ENCODE data around the gene MTA2. TPM values are rescaled to one million over a fixed set of nuclear protein-coding genes. Genes with fewer than 3 reads are reported as not detected.

MTA2 gene
- total RNA-seq, 1 experiment from 2014 or later, result 241 TPM

DNA sequence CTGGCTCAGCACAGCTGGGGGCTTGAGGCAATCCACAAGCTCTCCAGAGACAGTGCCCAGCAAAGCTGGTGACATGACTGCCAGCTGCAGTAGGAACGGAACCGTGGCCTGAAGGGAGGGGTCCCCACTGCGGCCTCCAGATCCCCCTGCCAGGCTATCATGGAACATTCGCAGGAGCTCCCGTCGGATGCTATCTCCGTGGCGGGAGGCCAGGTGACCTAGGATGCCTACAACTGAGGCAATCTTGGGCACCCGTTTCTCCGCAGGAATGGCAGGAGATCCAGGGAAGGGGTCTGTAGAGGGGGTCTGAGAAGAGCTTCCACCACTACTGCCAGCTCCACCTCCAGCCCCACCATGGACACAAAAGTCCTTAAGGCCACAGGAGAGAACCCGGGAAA, 47.3 kb upstream of the MTA2 start:
- peaks cover 19% of the 10 kb centered on the region for H3K4me1 ChIP-seq (ENCODE audit: insufficient read depth, low read length, poor library complexity, severe bottlenecking)
- no peak overlapping the region for H3K4me3 ChIP-seq (ENCODE audit: low read depth, low read length, poor library complexity, severe bottlenecking)
- H3K36me3 ChIP-seq (ENCODE audit: insufficient read depth, low read length, poor library complexity, severe bottlenecking), result peaks cover 34% of the 10 kb centered on the region
- no peak for DNase-seq (ENCODE audit: low spot score)
- ChIA-PET CTCF (no interaction called here), POLR2A (ENCODE audit: low non-redundant PET) (interaction anchor here (0.6 kb wide), 1 partner anchor 16 kb away, joined by 3 read pairs; the partner anchor contains the start of genes C11orf98 and CSKMT)
- H3K27ac ChIP-seq (ENCODE audit: low read depth, low read length, poor library complexity, severe bottlenecking), result no peak overlapping the region
- no peaks in the 10 kb centered on the region for H3K27me3 ChIP-seq (replicated peaks; ENCODE audit: insufficient read depth, low read depth, low read length, poor library complexity)
- TF ChIP-seq, protein P1, sequence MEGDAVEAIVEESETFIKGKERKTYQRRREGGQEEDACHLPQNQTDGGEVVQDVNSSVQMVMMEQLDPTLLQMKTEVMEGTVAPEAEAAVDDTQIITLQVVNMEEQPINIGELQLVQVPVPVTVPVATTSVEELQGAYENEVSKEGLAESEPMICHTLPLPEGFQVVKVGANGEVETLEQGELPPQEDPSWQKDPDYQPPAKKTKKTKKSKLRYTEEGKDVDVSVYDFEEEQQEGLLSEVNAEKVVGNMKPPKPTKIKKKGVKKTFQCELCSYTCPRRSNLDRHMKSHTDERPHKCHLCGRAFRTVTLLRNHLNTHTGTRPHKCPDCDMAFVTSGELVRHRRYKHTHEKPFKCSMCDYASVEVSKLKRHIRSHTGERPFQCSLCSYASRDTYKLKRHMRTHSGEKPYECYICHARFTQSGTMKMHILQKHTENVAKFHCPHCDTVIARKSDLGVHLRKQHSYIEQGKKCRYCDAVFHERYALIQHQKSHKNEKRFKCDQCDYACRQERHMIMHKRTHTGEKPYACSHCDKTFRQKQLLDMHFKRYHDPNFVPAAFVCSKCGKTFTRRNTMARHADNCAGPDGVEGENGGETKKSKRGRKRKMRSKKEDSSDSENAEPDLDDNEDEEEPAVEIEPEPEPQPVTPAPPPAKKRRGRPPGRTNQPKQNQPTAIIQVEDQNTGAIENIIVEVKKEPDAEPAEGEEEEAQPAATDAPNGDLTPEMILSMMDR (conservative IDR thresholded peaks at IDR 0.05; ENCODE audit: low read depth, low read length), result no peak
- no peak for TF ChIP-seq EZH2 (IDR thresholded peaks at IDR 0.05; ENCODE audit: borderline replicate concordance, low read depth, low read length, poor library complexity, severe bottlenecking)
- BruUV-seq (replicated peaks), result no TSS peak
- intact Hi-C loops (cut with micrococcal nuclease; ENCODE audit: unreplicated experiment), result no loop called here
- H3K9me3 ChIP-seq (ENCODE audit: low read depth, low read length, poor library complexity, severe bottlenecking), result no peaks in the 10 kb centered on the region

DNA sequence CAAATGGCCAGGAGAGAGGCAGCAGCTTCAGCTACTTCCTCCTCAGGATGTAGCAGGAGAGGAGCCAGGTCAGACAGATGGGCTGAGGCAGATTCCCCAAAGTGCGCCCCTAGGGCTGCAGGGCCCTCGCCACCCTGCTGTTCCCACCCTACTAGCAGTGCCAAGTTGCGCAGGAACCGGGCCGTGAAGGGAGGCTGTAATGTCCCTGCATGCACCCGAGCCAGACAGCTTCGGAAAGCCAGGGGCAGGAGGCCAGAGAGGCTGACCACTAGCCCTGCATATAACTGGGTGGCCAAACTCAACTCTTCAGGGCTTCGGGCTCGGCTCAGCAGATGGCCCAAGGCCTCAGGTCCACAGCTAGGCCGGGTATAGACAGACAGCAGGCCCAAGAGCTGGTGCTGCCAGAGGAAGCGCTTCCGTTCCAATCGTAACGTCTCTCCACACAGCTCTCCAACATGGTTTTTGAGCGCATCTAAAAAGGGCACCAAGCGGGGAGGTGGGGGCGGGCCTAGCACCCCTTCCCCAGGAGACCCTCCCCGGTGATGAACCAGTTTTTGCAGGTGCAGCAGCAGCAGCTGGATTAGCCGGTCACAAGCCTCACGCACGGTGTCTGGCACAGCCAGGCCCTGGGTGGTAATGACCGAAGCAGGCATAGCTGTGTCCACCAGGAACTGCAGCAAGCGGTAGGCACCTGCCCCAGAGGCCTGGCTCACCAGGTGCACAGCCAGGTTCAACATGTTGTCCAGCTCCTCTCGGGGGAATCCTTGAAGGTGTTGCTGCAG, 46.7 kb upstream of the MTA2 start:
- no peak overlapping the region for H3K4me3 ChIP-seq (ENCODE audit: low read depth, low read length, poor library complexity, severe bottlenecking)
- H3K36me3 ChIP-seq (ENCODE audit: insufficient read depth, low read length, poor library complexity, severe bottlenecking), result peaks cover 40% of the 10 kb centered on the region
- intact Hi-C loops (cut with micrococcal nuclease; ENCODE audit: unreplicated experiment), result no loop called here
- TF ChIP-seq EZH2 (IDR thresholded peaks at IDR 0.05; ENCODE audit: borderline replicate concordance, low read depth, low read length, poor library complexity, severe bottlenecking), result no peak
- TF ChIP-seq, protein P1 (conservative IDR thresholded peaks at IDR 0.05; ENCODE audit: low read depth, low read length), result no peak
- BruUV-seq (replicated peaks), result no TSS peak
- H3K27me3 ChIP-seq (replicated peaks; ENCODE audit: insufficient read depth, low read depth, low read length, poor library complexity), result no peaks in the 10 kb centered on the region
- CTCF ChIA-PET, result no interaction called here
- H3K9me3 ChIP-seq (ENCODE audit: low read depth, low read length, poor library complexity, severe bottlenecking), result no peaks in the 10 kb centered on the region
- H3K27ac ChIP-seq (ENCODE audit: low read depth, low read length, poor library complexity, severe bottlenecking), result no peak overlapping the region
- DNase-seq (ENCODE audit: low spot score), result no peak
- peaks cover 19% of the 10 kb centered on the region for H3K4me1 ChIP-seq (ENCODE audit: insufficient read depth, low read length, poor library complexity, severe bottlenecking)
- POLR2A ChIA-PET (ENCODE audit: low non-redundant PET), result interaction anchor here (0.6 to 0.8 kb wide), 2 partner anchors 16 to 17 kb away, joined by 3 read pairs; partner anchors contain the start of genes C11orf98 and CSKMT

DNA sequence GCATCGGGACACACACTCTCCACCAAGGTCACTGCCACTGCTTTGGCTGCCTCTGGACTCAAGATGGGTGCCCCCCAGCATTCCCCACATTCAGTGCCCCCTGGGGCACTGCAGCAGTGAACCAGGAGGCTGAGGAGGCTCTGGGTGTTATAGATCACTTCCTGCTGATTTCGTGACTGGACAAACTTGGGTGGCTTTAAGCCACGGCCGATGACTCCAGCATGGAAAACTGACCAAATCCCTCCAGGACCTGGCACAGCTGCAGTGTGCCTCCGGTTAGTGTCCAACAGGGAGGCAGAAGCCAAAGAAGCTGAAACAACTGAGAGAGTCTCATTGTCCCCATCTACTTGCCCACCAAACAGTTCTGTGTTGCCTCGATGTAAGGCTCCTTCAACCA, 45.9 kb upstream of the MTA2 start:
- peaks cover 45% of the 10 kb centered on the region for H3K36me3 ChIP-seq (ENCODE audit: insufficient read depth, low read length, poor library complexity, severe bottlenecking)
- peaks cover 19% of the 10 kb centered on the region for H3K4me1 ChIP-seq (ENCODE audit: insufficient read depth, low read length, poor library complexity, severe bottlenecking)
- no peaks in the 10 kb centered on the region for H3K9me3 ChIP-seq (ENCODE audit: low read depth, low read length, poor library complexity, severe bottlenecking)
- no peak overlapping the region for H3K4me3 ChIP-seq (ENCODE audit: low read depth, low read length, poor library complexity, severe bottlenecking)
- intact Hi-C loops (cut with micrococcal nuclease; ENCODE audit: unreplicated experiment), result no loop called here
- no peak for TF ChIP-seq EZH2 (IDR thresholded peaks at IDR 0.05; ENCODE audit: borderline replicate concordance, low read depth, low read length, poor library complexity, severe bottlenecking)
- TF ChIP-seq, protein P1 (conservative IDR thresholded peaks at IDR 0.05; ENCODE audit: low read depth, low read length), result no peak
- BruUV-seq (replicated peaks), result no TSS peak
- no peak for DNase-seq (ENCODE audit: low spot score)
- POLR2A ChIA-PET (ENCODE audit: low non-redundant PET), result interaction anchor here (0.8 kb wide), 1 partner anchor 17 kb away, joined by 3 read pairs; the partner anchor contains the start of gene C11orf98
- no peak overlapping the region for H3K27ac ChIP-seq (ENCODE audit: low read depth, low read length, poor library complexity, severe bottlenecking)
- no peaks in the 10 kb centered on the region for H3K27me3 ChIP-seq (replicated peaks; ENCODE audit: insufficient read depth, low read depth, low read length, poor library complexity)
- CTCF ChIA-PET, result no interaction called here

All from A673 (cell line).